Neural cell (in vitro differentiated cells): ENCODE data around the gene RIPPLY3.
"Not testable (repeated sequence)": the region's sequence is repeated elsewhere in the genome, so short reads cannot be mapped to it uniquely, and the experiment has no call there.

ENCODE experiments used
- EP300 ChIP-seq: fragments of 450-650 bp; conservative IDR thresholded peaks from 2 replicates; pipeline ENCODE4 v1.6.1; 2014; ENCODE audit warnings: antibody characterized with exemption, mild to moderate bottlenecking, moderate library complexity; ENCODE audit not compliant: poor library complexity, severe bottlenecking
- EZH2 ChIP-seq: fragments of 200-600, 300-800 bp; shearing (Covaris generic), sonication (generic); IDR thresholded peaks from 2 replicates; pipeline ENCODE4 v1.6.1; 2014; ENCODE audit warnings: antibody characterized with exemption, low read length, borderline replicate concordance, mild to moderate bottlenecking; ENCODE audit not compliant: insufficient read depth, poor library complexity, severe bottlenecking
- MXI1 ChIP-seq: fragments of 450-650 bp; conservative IDR thresholded peaks from 2 replicates; pipeline ENCODE4 v1.6.1; 2014; ENCODE audit warnings: antibody characterized with exemption, mild to moderate bottlenecking; ENCODE audit not compliant: poor library complexity, severe bottlenecking
- POLR2AphosphoS5 ChIP-seq: IDR thresholded peaks from 2 replicates; pipeline ENCODE4 v1.6.1; 2012
- RAD21 ChIP-seq: fragments of 450-650 bp; conservative IDR thresholded peaks from 2 replicates; pipeline ENCODE4 v1.6.1; 2014; ENCODE audit warnings: antibody characterized with exemption, mild to moderate bottlenecking, moderate library complexity
- SMC3 ChIP-seq: fragments of 450-650 bp; conservative IDR thresholded peaks from 2 replicates; pipeline ENCODE4 v1.6.1; 2014; ENCODE audit warnings: antibody characterized with exemption, mild to moderate bottlenecking, moderate library complexity; ENCODE audit not compliant: poor library complexity
- TF ChIP-seq, protein P1 (sequence below): IDR thresholded peaks from 2 replicates; pipeline ENCODE4 v1.6.1; 2012; ENCODE audit warnings: borderline replicate concordance
- TF ChIP-seq, protein P2 (sequence below): fragments of 450-650 bp; IDR thresholded peaks from 2 replicates; pipeline ENCODE4 v1.5.1; 2014; ENCODE audit warnings: antibody characterized with exemption, mild to moderate bottlenecking, moderate library complexity; ENCODE audit not compliant: poor library complexity, severe bottlenecking

DNA sequence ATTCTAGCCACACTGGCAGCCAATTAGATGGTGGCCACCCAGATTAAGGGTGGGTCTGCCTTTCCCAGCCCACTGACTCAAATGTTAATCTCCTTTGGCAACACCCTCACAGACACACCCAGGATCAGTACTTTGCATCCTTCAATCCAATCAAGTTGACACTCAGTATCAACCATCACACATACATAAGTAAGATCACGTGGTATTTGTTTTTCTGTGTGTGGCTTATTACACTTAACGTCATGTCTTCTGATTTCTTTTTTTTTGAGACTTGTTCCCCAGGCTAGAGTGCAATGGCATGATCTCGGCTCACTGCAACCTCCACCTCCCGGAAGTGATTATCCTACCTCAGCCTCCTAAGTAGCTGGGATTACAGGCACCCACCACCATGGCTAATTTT is 27.9 kb downstream of the RIPPLY3 start:
- TF ChIP-seq EP300, RAD21, MXI1, EZH2, SMC3, POLR2AphosphoS5: not testable (repeated sequence)
- TF ChIP-seq, protein P1, sequence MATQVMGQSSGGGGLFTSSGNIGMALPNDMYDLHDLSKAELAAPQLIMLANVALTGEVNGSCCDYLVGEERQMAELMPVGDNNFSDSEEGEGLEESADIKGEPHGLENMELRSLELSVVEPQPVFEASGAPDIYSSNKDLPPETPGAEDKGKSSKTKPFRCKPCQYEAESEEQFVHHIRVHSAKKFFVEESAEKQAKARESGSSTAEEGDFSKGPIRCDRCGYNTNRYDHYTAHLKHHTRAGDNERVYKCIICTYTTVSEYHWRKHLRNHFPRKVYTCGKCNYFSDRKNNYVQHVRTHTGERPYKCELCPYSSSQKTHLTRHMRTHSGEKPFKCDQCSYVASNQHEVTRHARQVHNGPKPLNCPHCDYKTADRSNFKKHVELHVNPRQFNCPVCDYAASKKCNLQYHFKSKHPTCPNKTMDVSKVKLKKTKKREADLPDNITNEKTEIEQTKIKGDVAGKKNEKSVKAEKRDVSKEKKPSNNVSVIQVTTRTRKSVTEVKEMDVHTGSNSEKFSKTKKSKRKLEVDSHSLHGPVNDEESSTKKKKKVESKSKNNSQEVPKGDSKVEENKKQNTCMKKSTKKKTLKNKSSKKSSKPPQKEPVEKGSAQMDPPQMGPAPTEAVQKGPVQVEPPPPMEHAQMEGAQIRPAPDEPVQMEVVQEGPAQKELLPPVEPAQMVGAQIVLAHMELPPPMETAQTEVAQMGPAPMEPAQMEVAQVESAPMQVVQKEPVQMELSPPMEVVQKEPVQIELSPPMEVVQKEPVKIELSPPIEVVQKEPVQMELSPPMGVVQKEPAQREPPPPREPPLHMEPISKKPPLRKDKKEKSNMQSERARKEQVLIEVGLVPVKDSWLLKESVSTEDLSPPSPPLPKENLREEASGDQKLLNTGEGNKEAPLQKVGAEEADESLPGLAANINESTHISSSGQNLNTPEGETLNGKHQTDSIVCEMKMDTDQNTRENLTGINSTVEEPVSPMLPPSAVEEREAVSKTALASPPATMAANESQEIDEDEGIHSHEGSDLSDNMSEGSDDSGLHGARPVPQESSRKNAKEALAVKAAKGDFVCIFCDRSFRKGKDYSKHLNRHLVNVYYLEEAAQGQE: not testable (repeated sequence)
- TF ChIP-seq, protein P2, sequence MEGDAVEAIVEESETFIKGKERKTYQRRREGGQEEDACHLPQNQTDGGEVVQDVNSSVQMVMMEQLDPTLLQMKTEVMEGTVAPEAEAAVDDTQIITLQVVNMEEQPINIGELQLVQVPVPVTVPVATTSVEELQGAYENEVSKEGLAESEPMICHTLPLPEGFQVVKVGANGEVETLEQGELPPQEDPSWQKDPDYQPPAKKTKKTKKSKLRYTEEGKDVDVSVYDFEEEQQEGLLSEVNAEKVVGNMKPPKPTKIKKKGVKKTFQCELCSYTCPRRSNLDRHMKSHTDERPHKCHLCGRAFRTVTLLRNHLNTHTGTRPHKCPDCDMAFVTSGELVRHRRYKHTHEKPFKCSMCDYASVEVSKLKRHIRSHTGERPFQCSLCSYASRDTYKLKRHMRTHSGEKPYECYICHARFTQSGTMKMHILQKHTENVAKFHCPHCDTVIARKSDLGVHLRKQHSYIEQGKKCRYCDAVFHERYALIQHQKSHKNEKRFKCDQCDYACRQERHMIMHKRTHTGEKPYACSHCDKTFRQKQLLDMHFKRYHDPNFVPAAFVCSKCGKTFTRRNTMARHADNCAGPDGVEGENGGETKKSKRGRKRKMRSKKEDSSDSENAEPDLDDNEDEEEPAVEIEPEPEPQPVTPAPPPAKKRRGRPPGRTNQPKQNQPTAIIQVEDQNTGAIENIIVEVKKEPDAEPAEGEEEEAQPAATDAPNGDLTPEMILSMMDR: not testable (repeated sequence)
